NOMO-1 treated with dmso at 0.1 percent for 144 hours (cell line): ENCODE data around the gene DHRS7B.
"Not testable (repeated sequence)": the region's sequence is repeated elsewhere in the genome, so short reads cannot be mapped to it uniquely, and the experiment has no call there.

Experiments
- DNase-seq: peaks from one replicate; lab custom pipeline; 2025; ENCODE audit not compliant: unreplicated experiment; lab: John Stamatoyannopoulos, UW

Gene DHRS7B

GRCh38 chr17:21176773-21177395 lies 50.1 kb downstream of the DHRS7B start:
- no peak for DNase-seq

- no peak for DNase-seq
Measured at GRCh38 chr17:21177401-21177800, 50.6 kb downstream of the DHRS7B start.

- no peak for DNase-seq
Measured at GRCh38 chr17:21177854-21178600, 51.3 kb downstream of the DHRS7B start.

- DNase-seq: no peak
Measured at GRCh38 chr17:21183468-21183867, 56.7 kb downstream of the DHRS7B start.

- DNase-seq: no peak
Measured at GRCh38 chr17:21184570-21184969, 57.8 kb downstream of the DHRS7B start.

- no peak for DNase-seq
Measured at GRCh38 chr17:21185061-21185460, 58.3 kb downstream of the DHRS7B start.

- DNase-seq: no peak
Measured at GRCh38 chr17:21186399-21187187, 59.8 kb downstream of the DHRS7B start.

GRCh38 chr17:21189361-21189760 lies 62.6 kb downstream of the DHRS7B start:
- no peak for DNase-seq

- DNase-seq: no peak
Measured at GRCh38 chr17:21190078-21190477, 63.3 kb downstream of the DHRS7B start.

GRCh38 chr17:21191698-21192097 lies 64.9 kb downstream of the DHRS7B start:
- no peak for DNase-seq

- DNase-seq: not testable (repeated sequence)
Measured at GRCh38 chr17:21192414-21192813, 65.7 kb downstream of the DHRS7B start.

- DNase-seq: no peak
Measured at GRCh38 chr17:21193031-21193430, 66.3 kb downstream of the DHRS7B start.

- DNase-seq: no peak
Measured at GRCh38 chr17:21194226-21194625, 67.5 kb downstream of the DHRS7B start.

GRCh38 chr17:21194703-21195102 lies 67.9 kb downstream of the DHRS7B start:
- no peak for DNase-seq

- DNase-seq: no peak
Measured at GRCh38 chr17:21196126-21196525, 69.4 kb downstream of the DHRS7B start.

- DNase-seq: no peak
Measured at GRCh38 chr17:21198411-21198810, 71.6 kb downstream of the DHRS7B start.

GRCh38 chr17:21199311-21199710 lies 72.5 kb downstream of the DHRS7B start:
- DNase-seq: no peak

- DNase-seq: no peak
Measured at GRCh38 chr17:21199856-21200255, 73.1 kb downstream of the DHRS7B start.

- DNase-seq: no peak
Measured at GRCh38 chr17:21200590-21201297, 74.0 kb downstream of the DHRS7B start.

GRCh38 chr17:21201298-21201595 lies 74.5 kb downstream of the DHRS7B start:
- no peak for DNase-seq

- DNase-seq: no peak
Measured at GRCh38 chr17:21201874-21202273, 75.1 kb downstream of the DHRS7B start.

GRCh38 chr17:21202512-21202911 lies 75.7 kb downstream of the DHRS7B start:
- DNase-seq: no peak
